ENCODE data around the gene SH3BP5.
A peak's percentile ranks its signal among the peaks of the same experiment; 100 is the strongest.

The SH3BP5 gene

GRCh38 chr3:15269091-15269989 lies 63.0 kb downstream of the SH3BP5 start:
- TF ChIP-seq CEBPB (IDR thresholded peaks at IDR 0.05), result no peak
- peak; percentile 48 for TF ChIP-seq YY1 (IDR thresholded peaks at IDR 0.05; ENCODE audit: low read depth)
- peak; percentile 75; the same call in 1 of the 2 replicates for TF ChIP-seq MAX (IDR thresholded peaks at IDR 0.05)
- peak; percentile 19; the same call in 1 of the 2 replicates for TF ChIP-seq RAD21 (IDR thresholded peaks at IDR 0.05; ENCODE audit: low read depth)
- TF ChIP-seq NFIC (IDR thresholded peaks at IDR 0.05), result peak; percentile 19; the same call in 1 of the 2 replicates
- no peak for TF ChIP-seq ZBTB7A (IDR thresholded peaks at IDR 0.05; ENCODE audit: low read depth)
- no peak for TF ChIP-seq TAF1 (IDR thresholded peaks at IDR 0.05; ENCODE audit: low read depth)
- TF ChIP-seq TCF12 (IDR thresholded peaks at IDR 0.05; ENCODE audit: low read depth), result 0 out of 2 replicates have a peak, but pooled peaks have one; percentile 20
- TF ChIP-seq EP300 (IDR thresholded peaks at IDR 0.05; ENCODE audit: borderline replicate concordance), result peak; percentile 48; the same call in 1 of the 2 replicates
- 0 out of 2 replicates have a peak, but pooled peaks have one; percentile 32 for TF ChIP-seq EGR1 (IDR thresholded peaks at IDR 0.05)
- no peak; the same call in 1 of the 2 replicates for TF ChIP-seq TEAD4 (IDR thresholded peaks at IDR 0.05)
- no peak for TF ChIP-seq USF1 (IDR thresholded peaks at IDR 0.05)
- no peak for TF ChIP-seq CREB1 (IDR thresholded peaks at IDR 0.05; ENCODE audit: low read depth)

- no peak for TF ChIP-seq TEAD4 (IDR thresholded peaks at IDR 0.05)
- no peak for TF ChIP-seq TAF1 (IDR thresholded peaks at IDR 0.05; ENCODE audit: low read depth)
- TF ChIP-seq FOXM1 (IDR thresholded peaks at IDR 0.05; ENCODE audit: borderline replicate concordance, low read depth), result no peak
- TF ChIP-seq RAD21 (IDR thresholded peaks at IDR 0.05; ENCODE audit: low read depth), result peak; percentile 99
- TF ChIP-seq CREB1 (IDR thresholded peaks at IDR 0.05; ENCODE audit: low read depth), result no peak
- no peak for TF ChIP-seq CEBPB (IDR thresholded peaks at IDR 0.05)
Observed at GRCh38 chr3:15268033-15268631, 64.3 kb downstream of the SH3BP5 start.

GRCh38 chr3:15267502-15267901 lies 64.9 kb downstream of the SH3BP5 start:
- TF ChIP-seq RAD21 (IDR thresholded peaks at IDR 0.05; ENCODE audit: low read depth) (no peak), TCF12 (IDR thresholded peaks at IDR 0.05; ENCODE audit: low read depth) (no peak), EGR1 (IDR thresholded peaks at IDR 0.05) (no peak)

- TF ChIP-seq EP300 (IDR thresholded peaks at IDR 0.05; ENCODE audit: borderline replicate concordance) (no peak), ZBTB7A (IDR thresholded peaks at IDR 0.05; ENCODE audit: low read depth) (no peak), YY1 (IDR thresholded peaks at IDR 0.05; ENCODE audit: low read depth) (no peak), MAX (IDR thresholded peaks at IDR 0.05) (no peak), TEAD4 (IDR thresholded peaks at IDR 0.05) (no peak), EGR1 (IDR thresholded peaks at IDR 0.05) (no peak), TCF12 (IDR thresholded peaks at IDR 0.05; ENCODE audit: low read depth) (no peak), TAF1 (IDR thresholded peaks at IDR 0.05; ENCODE audit: low read depth) (no peak), CREB1 (IDR thresholded peaks at IDR 0.05; ENCODE audit: low read depth) (no peak), FOXM1 (IDR thresholded peaks at IDR 0.05; ENCODE audit: borderline replicate concordance, low read depth) (no peak), USF1 (IDR thresholded peaks at IDR 0.05) (no peak), RAD21 (IDR thresholded peaks at IDR 0.05; ENCODE audit: low read depth) (no peak), NFIC (IDR thresholded peaks at IDR 0.05) (no peak), CEBPB (IDR thresholded peaks at IDR 0.05) (no peak)
Observed at GRCh38 chr3:15266510-15267376, 65.6 kb downstream of the SH3BP5 start.

- no peak for TF ChIP-seq RAD21 (IDR thresholded peaks at IDR 0.05; ENCODE audit: low read depth)
- no peak for TF ChIP-seq EP300 (IDR thresholded peaks at IDR 0.05; ENCODE audit: borderline replicate concordance)
- no peak for TF ChIP-seq ZBTB7A (IDR thresholded peaks at IDR 0.05; ENCODE audit: low read depth)
- TF ChIP-seq USF1 (IDR thresholded peaks at IDR 0.05), result no peak
- TF ChIP-seq REST (IDR thresholded peaks at IDR 0.05; ENCODE audit: low read depth), result no peak
Observed at GRCh38 chr3:15265655-15266509, 66.5 kb downstream of the SH3BP5 start.

All from Ishikawa (cell line).